Breast epithelium (tissue), 4 donors: ENCODE results near the gene AP1S2. TPM values are rescaled to one million over a fixed set of nuclear protein-coding genes. Genes with fewer than 3 reads are reported as not detected.
A peak's percentile ranks its signal among the peaks of the same experiment; 100 is the strongest.

ENCODE experiments used
- DNase-seq, 2 donors: peaks; one replicate each; pipeline ENCODE4 v3.0.0-alpha.2; 2019; ENCODE audit warnings: low spot score in 2 of 2
- H3K27ac ChIP-seq, 2 donors: fragments of 200-600 bp; sonication (generic) in 1 of 2; one replicate each; pipeline ENCODE4 v1.5.1; 2016 to 2019; ENCODE audit warnings: mild to moderate bottlenecking in 1 of 2
- H3K27me3 ChIP-seq, 2 donors: fragments of 200-600 bp; sonication (generic) in 1 of 2; one replicate each; pipeline versions ENCODE4 v1.5.1 to v1.6.0; 2017 to 2019; ENCODE audit warnings: control low read depth in 1 of 2, mild to moderate bottlenecking in 1 of 2
- H3K36me3 ChIP-seq: fragments of 200-600 bp; one replicate; pipeline ENCODE4 v1.5.1; 2019
- H3K4me1 ChIP-seq, 2 donors: fragments of 200-600 bp; sonication (generic); one replicate each; pipeline ENCODE4 v1.5.1; 2016 to 2019; ENCODE audit warnings: control low read depth in 1 of 2
- H3K4me3 ChIP-seq, 3 donors: fragments of 200-600 bp; sonication (generic); 1 replicate in 2 of 3; 2 replicates in 1 of 3; pipeline ENCODE4 v1.5.1; 2016 to 2019; ENCODE audit warnings: mild to moderate bottlenecking in 3 of 3, moderate library complexity in 2 of 3
- H3K9me3 ChIP-seq, 2 donors: fragments of 200-600 bp; sonication (generic) in 1 of 2; one replicate each; pipeline ENCODE4 v1.5.1; 2016 to 2019; ENCODE audit warnings: control low read depth in 1 of 2
- CTCF ChIP-seq, 3 donors: fragments of 450-650 bp; IDR thresholded peaks; one replicate each; pipeline ENCODE4 v1.5.1; 2016 to 2017; ENCODE audit warnings: antibody characterized with exemption in 3 of 3, mild to moderate bottlenecking in 3 of 3, moderate library complexity in 3 of 3
- POLR2A ChIP-seq: fragments of 450-650 bp; IDR thresholded peaks from one replicate; pipeline ENCODE4 v1.6.1; 2016; ENCODE audit warnings: antibody characterized with exemption, mild to moderate bottlenecking, moderate library complexity
- POLR2AphosphoS5 ChIP-seq, 3 donors: sonication (generic); formaldehyde crosslinking; IDR thresholded peaks; one replicate each; pipeline ENCODE4 v1.6.1; 2017; ENCODE audit warnings: antibody characterized with exemption in 3 of 3
- intact Hi-C: fragments of 100-400 bp; cut with DNase I; formaldehyde crosslinking; loops from one replicate; pipeline ENCODE4 v1.15.1; 2023; ENCODE audit warnings: low total_unique reads
- total RNA-seq, 3 donors: library from RNA; depleted of rRNA; stranded (reverse); fragments of >200 nt; gene quantifications; one replicate each; pipeline ENCODE4 v1.1.0, GENCODE V29; 2016

Gene AP1S2
- total RNA-seq: 10 to 100 TPM; 23.0 to 56.5 (median 36.7) TPM

DNA sequence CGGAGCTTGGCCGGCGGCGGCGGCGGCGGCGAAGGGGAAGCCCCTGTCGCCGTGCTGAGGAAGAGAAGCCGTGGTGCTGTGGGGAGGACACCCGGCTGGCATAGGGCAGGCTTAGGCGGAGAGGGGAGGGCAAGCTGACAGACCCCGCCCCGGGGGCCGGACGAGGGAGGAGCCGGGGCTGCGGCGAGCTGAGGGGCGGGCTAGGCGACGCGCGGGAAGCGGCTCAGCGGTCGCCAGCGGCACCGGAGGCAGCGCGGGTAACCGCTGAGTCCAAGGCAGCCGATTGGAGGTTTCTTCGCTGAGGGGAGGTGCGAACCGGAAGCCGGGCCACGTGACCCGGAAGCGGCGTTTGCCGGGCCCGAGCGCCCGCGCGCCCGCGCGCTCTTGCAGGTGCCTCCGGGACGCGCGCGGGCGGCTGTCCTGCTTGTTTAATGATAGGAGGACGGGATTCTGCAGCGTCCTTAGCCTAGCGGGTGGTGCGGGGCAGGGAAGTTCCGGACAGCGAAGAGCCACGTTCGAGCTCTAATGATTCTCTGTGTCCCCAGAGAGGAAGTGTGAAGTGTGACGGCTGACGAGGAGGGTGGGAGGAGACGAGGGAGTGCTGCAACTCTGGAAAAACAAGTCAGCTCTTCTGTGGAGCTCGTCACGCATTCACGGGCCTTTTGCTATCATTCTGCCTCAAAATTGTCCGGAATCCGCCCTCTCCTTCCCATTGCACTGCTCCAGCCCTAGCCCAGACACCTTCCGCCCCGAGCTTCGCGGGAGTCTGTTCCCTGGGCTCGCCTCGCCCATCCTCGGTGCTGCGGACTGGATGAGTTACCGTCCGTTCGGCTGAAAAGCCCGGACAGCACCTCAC is at the start of gene AP1S2:
Gene AP1S2 (minus strand): TSS at position 102 of the 856 bp plus-strand sequence. CDS start 2,289 bp downstream, outside the sequence.
- H3K27me3 ChIP-seq: peaks cover 0 to 13% of the 10 kb centered on the region in 2 donors
- no peaks in the 10 kb centered on the region for H3K9me3 ChIP-seq
- intact Hi-C loops: no loop called here
- peaks cover 0 to 3% of the 10 kb centered on the region in 2 donors for H3K4me1 ChIP-seq
- peak; percentile 86 to 93 for DNase-seq
- no peaks in the 10 kb centered on the region for H3K36me3 ChIP-seq
- H3K4me3 ChIP-seq: peak within 1 kb of the TSS; percentile 65 to 81 (median 81)
- TF ChIP-seq POLR2A: peak; percentile 44
- peak; percentile 44 to 55 (median 53) for TF ChIP-seq POLR2AphosphoS5 (IDR thresholded peaks at IDR 0.05)
- no peak for TF ChIP-seq CTCF (IDR thresholded peaks at IDR 0.05)
- H3K27ac ChIP-seq: peak within 1 kb of the TSS; percentile 84 to 89

GRCh38 chrX:15903186-15903681 is 48.6 kb upstream of the AP1S2 start:
- intact Hi-C loops: no loop called here
- no peaks in the 10 kb centered on the region for H3K4me1 ChIP-seq
- no peaks in the 10 kb centered on the region for H3K36me3 ChIP-seq
- H3K27ac ChIP-seq: no peak overlapping the region
- peaks cover 0 to 10% of the 10 kb centered on the region in 2 donors for H3K27me3 ChIP-seq
- peaks cover 7 to 9% of the 10 kb centered on the region in 2 donors for H3K9me3 ChIP-seq
- TF ChIP-seq POLR2A (no peak), POLR2AphosphoS5 (IDR thresholded peaks at IDR 0.05) (no peak), CTCF (IDR thresholded peaks at IDR 0.05) (no peak)
- no peak for DNase-seq
- no peak overlapping the region for H3K4me3 ChIP-seq

DNA sequence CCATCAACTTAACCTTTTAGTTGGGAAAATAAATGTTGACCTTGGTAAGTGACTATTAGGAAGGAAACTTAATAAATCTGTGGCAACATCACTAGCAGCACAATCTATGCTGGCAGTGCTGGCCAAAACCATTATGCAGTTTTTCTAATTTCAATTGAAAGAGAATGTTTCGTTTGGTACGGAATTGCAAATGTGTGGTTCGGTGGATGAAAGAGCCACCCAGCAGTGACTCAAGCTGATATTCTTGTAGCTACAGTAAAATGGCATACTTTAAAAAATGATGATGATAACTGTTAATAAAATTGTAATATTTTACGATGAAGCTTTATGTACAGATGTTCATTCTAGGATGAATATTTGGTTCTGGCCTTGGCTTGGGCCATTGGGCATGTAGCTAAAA is 40.7 kb upstream of the AP1S2 start:
- Histone ChIP-seq H3K27me3 (peaks cover 0 to 31% of the 10 kb centered on the region in 2 donors), H3K36me3 (no peaks in the 10 kb centered on the region), H3K27ac (no peak overlapping the region), H3K4me3 (no peak overlapping the region), H3K4me1 (no peaks in the 10 kb centered on the region), H3K9me3 (no peaks in the 10 kb centered on the region)
- DNase-seq: no peak
- no peak for TF ChIP-seq POLR2A
- no peak for TF ChIP-seq POLR2AphosphoS5 (IDR thresholded peaks at IDR 0.05)
- no peak for TF ChIP-seq CTCF (IDR thresholded peaks at IDR 0.05)
- intact Hi-C loops: no loop called here

GRCh38 chrX:15894724-15895123 is 40.1 kb upstream of the AP1S2 start:
- Histone ChIP-seq H3K36me3 (no peaks in the 10 kb centered on the region), H3K4me3 (no peak overlapping the region), H3K27ac (no peak overlapping the region)

More at GRCh38 chrX:15894724-15895123, 40.1 kb upstream of the AP1S2 start:
- intact Hi-C loops: no loop called here
- TF ChIP-seq POLR2AphosphoS5 (IDR thresholded peaks at IDR 0.05) (no peak), CTCF (IDR thresholded peaks at IDR 0.05) (no peak), POLR2A (no peak)
- Histone ChIP-seq H3K4me1 (no peaks in the 10 kb centered on the region), H3K27me3 (peaks cover 0 to 29% of the 10 kb centered on the region in 2 donors), H3K9me3 (no peaks in the 10 kb centered on the region)
- DNase-seq: no peak
